SU-DHL-6 (cell line): Measurements from ENCODE around the gene GNPTG.

ENCODE experiments used
- H2AFZ ChIP-seq: fragments of 200-600 bp; sonication (generic); 2 replicates; pipeline ENCODE4 v1.6.1; 2014; ENCODE audit warnings: low read depth, mild to moderate bottlenecking, moderate library complexity, mixed read lengths, antibody characterized with exemption, low read length; ENCODE audit not compliant: severe bottlenecking
- H3F3A ChIP-seq: fragments of 200-600 bp; shearing (Covaris generic); 2 replicates; pipeline ENCODE4 v1.6.0; 2016; ENCODE audit warnings: antibody characterized with exemption, mild to moderate bottlenecking; ENCODE audit not compliant: insufficient read depth
- H3K27ac ChIP-seq: fragments of 200-600 bp; sonication (generic); 2 replicates; pipeline ENCODE4 v1.5.1; 2016; ENCODE audit warnings: low read depth, mild to moderate bottlenecking, low read length, moderate library complexity, mixed read lengths
- H3K27me3 ChIP-seq: fragments of 200-600 bp; sonication (generic), shearing (Covaris generic); 2 replicates; pipeline ENCODE4 v1.6.0; 2014; ENCODE audit warnings: mild to moderate bottlenecking, low read length
- H3K36me3 ChIP-seq: fragments of 200-600 bp; sonication (generic); 2 replicates; pipeline ENCODE4 v1.6.1; 2014; ENCODE audit warnings: mild to moderate bottlenecking, low read length, mixed read lengths
- H3K4me2 ChIP-seq: fragments of 300-600, 200-600 bp; shearing (Covaris generic), sonication (generic); 2 replicates; pipeline ENCODE4 v1.6.0; 2014; ENCODE audit warnings: low read length, low read depth, mild to moderate bottlenecking; ENCODE audit not compliant: poor library complexity, severe bottlenecking
- H3K4me3 ChIP-seq: fragments of 200-600 bp; sonication (generic); 2 replicates; pipeline ENCODE4 v1.5.1; 2014; ENCODE audit warnings: antibody characterized with exemption, low read length, mild to moderate bottlenecking, mixed read lengths; ENCODE audit not compliant: insufficient read depth, poor library complexity, severe bottlenecking
- H3K79me2 ChIP-seq: fragments of 200-600 bp; sonication (generic); 2 replicates; pipeline ENCODE4 v1.6.1; 2014; ENCODE audit warnings: mild to moderate bottlenecking, low read length, moderate library complexity; ENCODE audit not compliant: insufficient read depth
- H3K9ac ChIP-seq: fragments of 200-600 bp; sonication (generic); 2 replicates; pipeline ENCODE4 v1.7.0; 2014; ENCODE audit warnings: mild to moderate bottlenecking, low read length
- H3K9me2 ChIP-seq: fragments of 200-600 bp; sonication (generic); replicated peaks from 2 replicates; pipeline ENCODE4 v1.6.1; 2014; ENCODE audit warnings: low read length; ENCODE audit not compliant: insufficient read depth
- H3K9me3 ChIP-seq: fragments of 200-600 bp; sonication (generic); 2 replicates; pipeline ENCODE4 v1.6.1; 2014; ENCODE audit warnings: low read length, mixed read lengths; ENCODE audit not compliant: insufficient read depth
- H4K20me1 ChIP-seq: fragments of 200-600 bp; sonication (generic); 2 replicates; pipeline ENCODE4 v1.6.1; 2014; ENCODE audit warnings: low read depth, mild to moderate bottlenecking, antibody characterized with exemption, low read length, moderate library complexity, mixed read lengths
- CTCF ChIP-seq: fragments of 200-600 bp; sonication (generic); IDR thresholded peaks from one replicate; pipeline ENCODE4 v1.5.1; 2017; ENCODE audit warnings: antibody characterized with exemption, mild to moderate bottlenecking, low read length, moderate library complexity; ENCODE audit not compliant: insufficient read depth, poor library complexity, severe bottlenecking
- EZH2phosphoT487 ChIP-seq: fragments of 200-600 bp; sonication (generic), shearing (Covaris generic); conservative IDR thresholded peaks from 2 replicates; pipeline ENCODE4 v1.6.1; 2018; ENCODE audit warnings: mild to moderate bottlenecking, antibody characterized with exemption, low read length, moderate library complexity, mixed read lengths

Gene GNPTG

GRCh38 chr16:1320097-1320496 lies 31.6 kb upstream of the GNPTG start:
- H3K4me2 ChIP-seq = no peak overlapping the region
- peaks cover 4% of the 10 kb centered on the region; the same call in 1 of the 2 replicates for H3K36me3 ChIP-seq
- H4K20me1 ChIP-seq = no peaks in the 10 kb centered on the region
- H3K27ac ChIP-seq = no peak overlapping the region
- no peaks in the 10 kb centered on the region for H3K9me3 ChIP-seq
- peaks cover 20% of the 10 kb centered on the region for H3K79me2 ChIP-seq
- no peak overlapping the region for H2AFZ ChIP-seq
- no peaks in the 10 kb centered on the region for H3K27me3 ChIP-seq
- H3F3A ChIP-seq = 0 out of 2 replicates have a peak, but pooled peaks cover 3% of the 10 kb centered on the region
- no peak overlapping the region for H3K4me3 ChIP-seq
- no peaks in the 10 kb centered on the region for H3K9me2 ChIP-seq
- no peak overlapping the region for H3K9ac ChIP-seq
- no peak for TF ChIP-seq CTCF
- TF ChIP-seq EZH2phosphoT487 = no peak

- H3K27ac ChIP-seq = no peak overlapping the region
- H2AFZ ChIP-seq = no peak overlapping the region
- no peak overlapping the region for H3K4me2 ChIP-seq
- H3F3A ChIP-seq = 0 out of 2 replicates have a peak, but pooled peaks cover 4% of the 10 kb centered on the region
- H3K79me2 ChIP-seq = peaks cover 13% of the 10 kb centered on the region
- no peaks in the 10 kb centered on the region for H4K20me1 ChIP-seq
- no peak overlapping the region for H3K4me3 ChIP-seq
- no peaks in the 10 kb centered on the region for H3K9me3 ChIP-seq
- H3K9me2 ChIP-seq = no peaks in the 10 kb centered on the region
- no peak overlapping the region for H3K9ac ChIP-seq
- peaks cover 4% of the 10 kb centered on the region; the same call in 1 of the 2 replicates for H3K36me3 ChIP-seq
- no peaks in the 10 kb centered on the region for H3K27me3 ChIP-seq
- TF ChIP-seq CTCF (no peak), EZH2phosphoT487 (no peak)
Measured at GRCh38 chr16:1320658-1321240, 31.0 kb upstream of the GNPTG start.

GRCh38 chr16:1322407-1322806 lies 29.3 kb upstream of the GNPTG start:
- H3K9me2 ChIP-seq = no peaks in the 10 kb centered on the region
- H3K4me2 ChIP-seq = no peak overlapping the region
- TF ChIP-seq CTCF = no peak
- no peak for TF ChIP-seq EZH2phosphoT487
- H2AFZ ChIP-seq = no peak overlapping the region
- no peak overlapping the region for H3K4me3 ChIP-seq
- peaks cover 4% of the 10 kb centered on the region; the same call in 1 of the 2 replicates for H3K79me2 ChIP-seq
- H3F3A ChIP-seq = 0 out of 2 replicates have a peak, but pooled peaks cover 4% of the 10 kb centered on the region
- 0 out of 2 replicates have a peak, but pooled peaks cover 4% of the 10 kb centered on the region for H3K36me3 ChIP-seq
- no peaks in the 10 kb centered on the region for H3K27me3 ChIP-seq
- no peaks in the 10 kb centered on the region for H4K20me1 ChIP-seq
- no peak overlapping the region for H3K9ac ChIP-seq
- H3K9me3 ChIP-seq = no peaks in the 10 kb centered on the region
- no peak overlapping the region for H3K27ac ChIP-seq
